ENCODE results near the gene CRYBG1. TPM values are rescaled to one million over a fixed set of nuclear protein-coding genes. Genes with fewer than 3 reads are reported as not detected.

Gene CRYBG1
- total RNA-seq, 1 experiment from 2014 or later, result 5.7 TPM

GRCh38 chr6:106534004-106534403 is 173.5 kb downstream of the CRYBG1 start:
- H3K9ac ChIP-seq (ENCODE audit: extremely low read depth, insufficient read length, low read length), result no peak overlapping the region
- peaks cover 3 to 13% of the 10 kb centered on the region in 2 experiments for H3K4me1 Mint-ChIP-seq
- no peak overlapping the region for H3K14ac ChIP-seq (ENCODE audit: insufficient read depth, low read length)
- H4K91ac ChIP-seq (ENCODE audit: insufficient read length, low read depth, low read length), result no peak overlapping the region
- H2BK12ac ChIP-seq (ENCODE audit: insufficient read length, low read depth, low read length), result no peak overlapping the region
- WGBS (ENCODE audit: extremely low coverage, insufficient read length, low lambda C conversion rate), result no CpG with 5 or more reads among the region's 1 CpG
- no peaks in the 10 kb centered on the region for H3K27me3 ChIP-seq (ENCODE audit: insufficient read depth, low read length)
- no peak overlapping the region for H3K4me3 Mint-ChIP-seq
- no peaks in the 10 kb centered on the region for H3K79me1 ChIP-seq (ENCODE audit: insufficient read depth, low read depth, low read length, poor library complexity, severe bottlenecking)
- H2BK5ac ChIP-seq (ENCODE audit: insufficient read length, low read length), result no peak overlapping the region
- DNase-seq, result no peak
- no peaks in the 10 kb centered on the region for H3K4me1 ChIP-seq (ENCODE audit: insufficient read depth, low read length)
- H2BK15ac ChIP-seq (ENCODE audit: low read depth, low read length), result no peak overlapping the region
- no peaks in the 10 kb centered on the region for H3K9me3 ChIP-seq (ENCODE audit: control insufficient read depth, low read depth, low read length)
- no peak overlapping the region for H2BK20ac ChIP-seq (ENCODE audit: low read depth, low read length, poor library complexity, severe bottlenecking)
- H3K56ac ChIP-seq (ENCODE audit: insufficient read length, low read depth, low read length), result no peak overlapping the region
- no peak overlapping the region for H3K27ac Mint-ChIP-seq
- no peak overlapping the region for H3K27ac ChIP-seq (ENCODE audit: insufficient read length, low read depth, low read length)
- H3K36me3 Mint-ChIP-seq (ENCODE audit: insufficient read depth in 1 of 3, low read depth in 3 of 3), result no peaks in the 10 kb centered on the region
- no peak overlapping the region for H4K5ac ChIP-seq (ENCODE audit: insufficient read length, low read depth, low read length)
- no peak overlapping the region for H3K23ac ChIP-seq (ENCODE audit: insufficient read length, low read depth, low read length)
- H3K27me3 Mint-ChIP-seq (ENCODE audit: low read depth), result no peaks in the 10 kb centered on the region
- no peak overlapping the region for H3T11ph ChIP-seq (ENCODE audit: low read length)
- H2BK120ac ChIP-seq (ENCODE audit: low read depth, low read length, poor library complexity, severe bottlenecking), result no peak overlapping the region
- no peak overlapping the region for H3K18ac ChIP-seq (ENCODE audit: insufficient read length, low read depth, low read length)
- no peak overlapping the region for H2AK5ac ChIP-seq (ENCODE audit: insufficient read length, low read length)
- no peaks in the 10 kb centered on the region for H4K20me1 ChIP-seq (ENCODE audit: control insufficient read depth, insufficient read depth, insufficient read length)
- no peak for TF ChIP-seq CTCF (conservative IDR thresholded peaks at IDR 0.05)
- no peaks in the 10 kb centered on the region for H3K79me2 ChIP-seq (ENCODE audit: insufficient read depth, low read length)
- no peak overlapping the region for H3K4ac ChIP-seq (ENCODE audit: low read depth, low read length)
- H2AFZ ChIP-seq (ENCODE audit: low read length), result no peak overlapping the region
- no peak overlapping the region for H3K4me2 ChIP-seq (ENCODE audit: insufficient read depth, insufficient read length, low read length)
- H4K8ac ChIP-seq (replicated peaks; ENCODE audit: insufficient read length, low read depth, low read length), result no peak overlapping the region
- H3K9me3 Mint-ChIP-seq, result no peaks in the 10 kb centered on the region
- no peaks in the 10 kb centered on the region for H3K23me2 ChIP-seq (ENCODE audit: insufficient read length, low read depth, low read length, poor library complexity, severe bottlenecking)
